Stimulated activated naive B cell treated with anti-CD40 and anti-IgM and Interleukin-4, amounts not matched to agents 10 μg/mL and 1 μg/mL and 100 μg/mL, for 72 hours (primary cell): ENCODE results near the gene IKZF2.
A peak's percentile ranks its signal among the peaks of the same experiment; 100 is the strongest.

ENCODE experiments used
- ATAC-seq, 2 donors: fragments of 150-1000 bp; cut with Tn5 transposase; replicated peaks; 2 replicates each; pipeline ENCODE4 v1.10.0; 2021; ENCODE audit warnings: moderate library complexity in 1 of 2
- DNase-seq: peaks from one replicate; pipeline ENCODE4 v3.0.0; 2021
- H3K27ac Mint-ChIP-seq: one replicate; pipeline ENCODE4 v1.8.0; 2022; ENCODE audit warnings: mild to moderate bottlenecking, mixed read lengths
- H3K27me3 Mint-ChIP-seq, 2 donors: one replicate each; pipeline ENCODE4 v1.8.0; 2022; ENCODE audit warnings: mixed read lengths in 2 of 2
- H3K36me3 Mint-ChIP-seq, 2 donors: one replicate each; pipeline ENCODE4 v1.8.0; 2022; ENCODE audit warnings: mixed read lengths in 2 of 2, mild to moderate bottlenecking in 1 of 2
- H3K4me1 Mint-ChIP-seq, 2 donors: one replicate each; pipeline ENCODE4 v1.8.0; 2022; ENCODE audit warnings: mixed read lengths in 2 of 2, mild to moderate bottlenecking in 1 of 2
- H3K4me3 Mint-ChIP-seq, 2 donors: one replicate each; pipeline ENCODE4 v1.8.0; 2022; ENCODE audit warnings: mild to moderate bottlenecking in 2 of 2, mixed read lengths in 2 of 2, moderate library complexity in 1 of 2
- H3K9me3 Mint-ChIP-seq, 2 donors: one replicate each; pipeline ENCODE4 v1.8.0; 2022; ENCODE audit warnings: mixed read lengths in 2 of 2, mild to moderate bottlenecking in 1 of 2

IKZF2 gene

GRCh38 chr2:213068676-213069359 is 82.6 kb downstream of the IKZF2 start:
- H3K9me3 Mint-ChIP-seq = peaks cover 0 to 3% of the 10 kb centered on the region in 2 donors
- peaks cover 0 to 2% of the 10 kb centered on the region in 2 donors for H3K36me3 Mint-ChIP-seq
- ATAC-seq = no peak
- peaks cover 16 to 43% of the 10 kb centered on the region in 2 donors for H3K4me1 Mint-ChIP-seq
- H3K27me3 Mint-ChIP-seq = no peaks in the 10 kb centered on the region
- no peak overlapping the region for H3K27ac Mint-ChIP-seq
- DNase-seq = no peak
- H3K4me3 Mint-ChIP-seq = no peak overlapping the region

GRCh38 chr2:213067888-213068287 is 83.5 kb downstream of the IKZF2 start:
- Mint-ChIP-seq H3K27me3 (no peaks in the 10 kb centered on the region), H3K36me3 (peaks cover 0 to 2% of the 10 kb centered on the region in 2 donors), H3K27ac (no peak overlapping the region), H3K9me3 (peaks cover 0 to 3% of the 10 kb centered on the region in 2 donors), H3K4me3 (no peak overlapping the region), H3K4me1 (peaks cover 16 to 46% of the 10 kb centered on the region in 2 donors)
- DNase-seq (no peak), ATAC-seq (no peak)

GRCh38 chr2:213066443-213066743 is 85.0 kb downstream of the IKZF2 start:
- Mint-ChIP-seq H3K36me3 (peaks cover 0 to 2% of the 10 kb centered on the region in 2 donors), H3K27me3 (no peaks in the 10 kb centered on the region), H3K9me3 (peaks cover 0 to 3% of the 10 kb centered on the region in 2 donors), H3K4me1 (peaks cover 16 to 49% of the 10 kb centered on the region in 2 donors), H3K4me3 (peak overlapping the region; percentile 61 to 65), H3K27ac (no peak overlapping the region)
- DNase-seq = no peak
- ATAC-seq = no peak

GRCh38 chr2:213065583-213066442 is 85.6 kb downstream of the IKZF2 start:
- peak overlapping the region; percentile 65 for H3K27ac Mint-ChIP-seq
- DNase-seq (no peak), ATAC-seq (peak; percentile 61 to 68)
- peaks cover 16 to 49% of the 10 kb centered on the region in 2 donors for H3K4me1 Mint-ChIP-seq
- H3K36me3 Mint-ChIP-seq = peaks cover 0 to 2% of the 10 kb centered on the region in 2 donors
- H3K27me3 Mint-ChIP-seq = no peaks in the 10 kb centered on the region
- peak overlapping the region; percentile 61 to 65 for H3K4me3 Mint-ChIP-seq
- peaks cover 0 to 3% of the 10 kb centered on the region in 2 donors for H3K9me3 Mint-ChIP-seq

GRCh38 chr2:213064099-213064498 is 87.3 kb downstream of the IKZF2 start:
- no peaks in the 10 kb centered on the region for H3K27me3 Mint-ChIP-seq
- H3K27ac Mint-ChIP-seq = no peak overlapping the region
- peaks cover 0 to 2% of the 10 kb centered on the region in 2 donors for H3K36me3 Mint-ChIP-seq
- DNase-seq (no peak), ATAC-seq (no peak)
- no peak overlapping the region for H3K4me3 Mint-ChIP-seq
- H3K9me3 Mint-ChIP-seq = peaks cover 0 to 3% of the 10 kb centered on the region in 2 donors
- peaks cover 11 to 35% of the 10 kb centered on the region in 2 donors for H3K4me1 Mint-ChIP-seq

- no peak overlapping the region for H3K4me3 Mint-ChIP-seq
- H3K36me3 Mint-ChIP-seq = peaks cover 9 to 10% of the 10 kb centered on the region in 2 donors
- no peak overlapping the region for H3K27ac Mint-ChIP-seq
- no peaks in the 10 kb centered on the region for H3K27me3 Mint-ChIP-seq
- peaks cover 4 to 5% of the 10 kb centered on the region in 2 donors for H3K4me1 Mint-ChIP-seq
- ATAC-seq (peak in 1 of 2 donors; percentile 38), DNase-seq (no peak)
- peaks cover 0 to 1% of the 10 kb centered on the region in 2 donors for H3K9me3 Mint-ChIP-seq
These were observed 93.4 kb downstream of the IKZF2 start for GRCh38 chr2:213057977-213058376.

- peaks cover 28 to 31% of the 10 kb centered on the region in 2 donors for H3K36me3 Mint-ChIP-seq
- H3K4me1 Mint-ChIP-seq = peaks cover 6 to 10% of the 10 kb centered on the region in 2 donors
- H3K27ac Mint-ChIP-seq = no peak overlapping the region
- no peaks in the 10 kb centered on the region for H3K27me3 Mint-ChIP-seq
- no peak overlapping the region for H3K4me3 Mint-ChIP-seq
- peaks cover 0 to 2% of the 10 kb centered on the region in 2 donors for H3K9me3 Mint-ChIP-seq
- no peak for DNase-seq
- no peak for ATAC-seq
These were observed 105.0 kb downstream of the IKZF2 start for GRCh38 chr2:213046431-213046830.

GRCh38 chr2:213043566-213043965 is 107.8 kb downstream of the IKZF2 start:
- H3K27me3 Mint-ChIP-seq = no peaks in the 10 kb centered on the region
- H3K27ac Mint-ChIP-seq = no peak overlapping the region
- peaks cover 4 to 12% of the 10 kb centered on the region in 2 donors for H3K4me1 Mint-ChIP-seq
- H3K36me3 Mint-ChIP-seq = peaks cover 25 to 29% of the 10 kb centered on the region in 2 donors
- no peak overlapping the region for H3K4me3 Mint-ChIP-seq
- no peak for ATAC-seq
- DNase-seq = no peak
- H3K9me3 Mint-ChIP-seq = peaks cover 0 to 2% of the 10 kb centered on the region in 2 donors

GRCh38 chr2:213042262-213042661 is 109.2 kb downstream of the IKZF2 start:
- DNase-seq (no peak), ATAC-seq (no peak)
- H3K4me1 Mint-ChIP-seq = peaks cover 14 to 25% of the 10 kb centered on the region in 2 donors
- H3K36me3 Mint-ChIP-seq = peaks cover 27 to 36% of the 10 kb centered on the region in 2 donors
- peaks cover 0 to 2% of the 10 kb centered on the region in 2 donors for H3K9me3 Mint-ChIP-seq
- no peak overlapping the region for H3K4me3 Mint-ChIP-seq
- H3K27me3 Mint-ChIP-seq = no peaks in the 10 kb centered on the region
- H3K27ac Mint-ChIP-seq = no peak overlapping the region

GRCh38 chr2:213036836-213037235 is 114.6 kb downstream of the IKZF2 start:
- Mint-ChIP-seq H3K9me3 (no peaks in the 10 kb centered on the region), H3K4me1 (peaks cover 32 to 44% of the 10 kb centered on the region in 2 donors), H3K4me3 (no peak overlapping the region), H3K27me3 (no peaks in the 10 kb centered on the region), H3K27ac (peak overlapping the region; percentile 1), H3K36me3 (peaks cover 15 to 24% of the 10 kb centered on the region in 2 donors)
- DNase-seq = no peak
- ATAC-seq = no peak

- Mint-ChIP-seq H3K4me1 (peaks cover 32 to 44% of the 10 kb centered on the region in 2 donors), H3K9me3 (no peaks in the 10 kb centered on the region), H3K27me3 (no peaks in the 10 kb centered on the region), H3K36me3 (peaks cover 16 to 17% of the 10 kb centered on the region in 2 donors), H3K4me3 (no peak overlapping the region), H3K27ac (no peak overlapping the region)
- DNase-seq = no peak
- ATAC-seq = peak; percentile 66 to 69
These were observed 116.8 kb downstream of the IKZF2 start for GRCh38 chr2:213034585-213034984.

GRCh38 chr2:213032607-213033006 is 118.8 kb downstream of the IKZF2 start:
- Mint-ChIP-seq H3K36me3 (peaks cover 12 to 14% of the 10 kb centered on the region in 2 donors), H3K27ac (no peak overlapping the region), H3K4me3 (no peak overlapping the region), H3K9me3 (no peaks in the 10 kb centered on the region), H3K27me3 (no peaks in the 10 kb centered on the region), H3K4me1 (peaks cover 26 to 32% of the 10 kb centered on the region in 2 donors)
- DNase-seq = no peak
- ATAC-seq = no peak

- peaks cover 13 to 23% of the 10 kb centered on the region in 2 donors for H3K4me1 Mint-ChIP-seq
- no peaks in the 10 kb centered on the region for H3K27me3 Mint-ChIP-seq
- H3K36me3 Mint-ChIP-seq = peaks cover 10 to 14% of the 10 kb centered on the region in 2 donors
- no peak overlapping the region for H3K4me3 Mint-ChIP-seq
- H3K9me3 Mint-ChIP-seq = no peaks in the 10 kb centered on the region
- DNase-seq (no peak), ATAC-seq (peak; percentile 88)
- no peak overlapping the region for H3K27ac Mint-ChIP-seq
These were observed 128.4 kb downstream of the IKZF2 start for GRCh38 chr2:213022987-213023386.

GRCh38 chr2:213021971-213022899 is 129.2 kb downstream of the IKZF2 start:
- Mint-ChIP-seq H3K4me3 (no peak overlapping the region), H3K27ac (peak overlapping the region; percentile 11), H3K4me1 (peaks cover 10 to 24% of the 10 kb centered on the region in 2 donors), H3K27me3 (no peaks in the 10 kb centered on the region), H3K36me3 (peaks cover 11 to 16% of the 10 kb centered on the region in 2 donors), H3K9me3 (no peaks in the 10 kb centered on the region)
- DNase-seq (no peak), ATAC-seq (peak; percentile 81 to 87)
